ENCODE measurements around the gene ACTRT3.

Gene ACTRT3

GRCh38 chr3:169780742-169781141 lies 11.4 kb upstream of the ACTRT3 start:
- Histone ChIP-seq H3K27ac (no peak overlapping the region), H3K4me3 (ENCODE audit: low read depth in 1 of 2, low read length in 1 of 2) (no peak overlapping the region), H3K36me3 (peaks cover 90% of the 10 kb centered on the region), H3K27me3 (no peaks in the 10 kb centered on the region), H3K4me1 (ENCODE audit: control insufficient read depth in 1 of 2, insufficient read depth in 1 of 2, low read depth in 1 of 2, low read length in 1 of 2) (peaks cover 5 to 7% of the 10 kb centered on the region in 2 experiments), H3K9me3 (no peaks in the 10 kb centered on the region)
- TF ChIP-seq CTCF (IDR thresholded peaks at IDR 0.05), result no peak

- Histone ChIP-seq H3K9me3 (no peaks in the 10 kb centered on the region), H3K27me3 (no peaks in the 10 kb centered on the region), H3K36me3 (peaks cover 77% of the 10 kb centered on the region), H3K4me3 (ENCODE audit: low read depth in 1 of 2, low read length in 1 of 2) (no peak overlapping the region), H3K4me1 (ENCODE audit: control insufficient read depth in 1 of 2, insufficient read depth in 1 of 2, low read depth in 1 of 2, low read length in 1 of 2) (peaks cover 19 to 22% of the 10 kb centered on the region in 2 experiments), H3K27ac (no peak overlapping the region)
- no peak for TF ChIP-seq CTCF (IDR thresholded peaks at IDR 0.05)
Measured at GRCh38 chr3:169777822-169778221, 8.5 kb upstream of the ACTRT3 start.

- peaks cover 6% of the 10 kb centered on the region for H3K27me3 ChIP-seq
- peaks cover 34 to 43% of the 10 kb centered on the region in 2 experiments for H3K4me1 ChIP-seq (ENCODE audit: control insufficient read depth in 1 of 2, insufficient read depth in 1 of 2, low read depth in 1 of 2, low read length in 1 of 2)
- peak overlapping the region; percentile 95 for H3K27ac ChIP-seq
- TF ChIP-seq CTCF (IDR thresholded peaks at IDR 0.05), result no peak
- H3K9me3 ChIP-seq, result no peaks in the 10 kb centered on the region
- H3K4me3 ChIP-seq (ENCODE audit: low read depth in 1 of 2, low read length in 1 of 2), result peak overlapping the region; percentile 81 to 84
- H3K36me3 ChIP-seq, result peaks cover 42% of the 10 kb centered on the region
Measured at GRCh38 chr3:169774186-169774585, 4.8 kb upstream of the ACTRT3 start.

GRCh38 chr3:169772897-169773816 lies 3.8 kb upstream of the ACTRT3 start, which contains the start of gene MYNN:
Gene MYNN (plus strand): TSS chr3:169773396. CDS start chr3:169774296, 900 bp downstream.
- H3K36me3 ChIP-seq, result peaks cover 34% of the 10 kb centered on the region
- TF ChIP-seq CTCF (IDR thresholded peaks at IDR 0.05), result no peak

GRCh38 chr3:169772305-169772896 lies 3.0 kb upstream of the ACTRT3 start:
- peaks cover 6% of the 10 kb centered on the region for H3K27me3 ChIP-seq
- peaks cover 33 to 40% of the 10 kb centered on the region in 2 experiments for H3K4me1 ChIP-seq (ENCODE audit: control insufficient read depth in 1 of 2, insufficient read depth in 1 of 2, low read depth in 1 of 2, low read length in 1 of 2)
- TF ChIP-seq CTCF (IDR thresholded peaks at IDR 0.05), result no peak
- peak overlapping the region; percentile 95 for H3K27ac ChIP-seq
- H3K9me3 ChIP-seq, result no peaks in the 10 kb centered on the region
- H3K4me3 ChIP-seq (ENCODE audit: low read depth in 1 of 2, low read length in 1 of 2), result peak overlapping the region; percentile 81 to 84
- H3K36me3 ChIP-seq, result peaks cover 27% of the 10 kb centered on the region

More at GRCh38 chr3:169772897-169773816, 3.8 kb upstream of the ACTRT3 start, which contains the start of gene MYNN:
- H3K4me1 ChIP-seq (ENCODE audit: control insufficient read depth in 1 of 2, insufficient read depth in 1 of 2, low read depth in 1 of 2, low read length in 1 of 2), result peaks cover 34 to 43% of the 10 kb centered on the region in 2 experiments
- peaks cover 6% of the 10 kb centered on the region for H3K27me3 ChIP-seq
- H3K9me3 ChIP-seq, result no peaks in the 10 kb centered on the region
- H3K4me3 ChIP-seq (ENCODE audit: low read depth in 1 of 2, low read length in 1 of 2), result peak within 1 kb of the TSS; percentile 81 to 84
- H3K27ac ChIP-seq, result peak within 1 kb of the TSS; percentile 95

Data from neutrophil (primary cell).